ENCODE measurements around the gene PCID2. TPM values are rescaled to one million over a fixed set of nuclear protein-coding genes. Genes with fewer than 3 reads are reported as not detected.

PCID2 gene
- total and polyA plus RNA-seq, 2 of the 13 experiments (the other 11 are each of a cell fraction or from before 2014, with no cell fraction given), result 65.0 to 111 TPM

GRCh38 chr13:113149711-113150549, 58.5 kb downstream of the PCID2 start:
- BruUV-seq (replicated peaks), result no TSS peak
- peak overlapping the region; percentile 92 for H3K27ac ChIP-seq (ENCODE audit: extremely low read length, insufficient read depth, low read length)
- peak overlapping the region in 1 of 3 experiments; percentile 57; a peak in 2 of 6 replicates for H3K4me3 ChIP-seq (replicated peaks in 1 of 3; ENCODE audit: insufficient read depth in 1 of 3, low read depth in 2 of 3, low read length in 3 of 3)
- H3K4me1 ChIP-seq (ENCODE audit: insufficient read depth, low read length), result peaks cover 56% of the 10 kb centered on the region
- DNase-seq (ENCODE audit: low spot score), result peak; percentile 91
- H3K9ac ChIP-seq (ENCODE audit: insufficient read depth, low read depth, low read length), result peak overlapping the region; percentile 60
- intact Hi-C loops (cut with micrococcal nuclease; ENCODE audit: unreplicated experiment) (loop anchor here (1.0 to 5.0 kb wide), 3 partner anchors 11 to 458 kb away; partner anchors contain the start of gene ATP11A), in situ Hi-C loops (cut with HindIII; ENCODE audit: extremely low pct_ligation_motif_present, low pct_unique_long_range_greater_than_20kb) (no loop called here)
- ChIA-PET POLR2A (interaction anchor here (0.7 to 3.7 kb wide), 14 partner anchors 9 to 231 kb away, joined by 3 to 33 read pairs (median 6); partner anchors contain the start of genes CUL4A, F10, F7 and PCID2), CTCF (ENCODE audit: low intra/inter-chr PET ratio, low total read pairs) (no interaction called here)
- peak; percentile 41 for ATAC-seq
- 22% methylated on average over 12 of the region's 26 CpGs for WGBS (ENCODE audit: low lambda C conversion rate)
- H3K27me3 ChIP-seq (ENCODE audit: control insufficient read depth in 1 of 2, insufficient read depth in 2 of 2, low read length in 2 of 2), result no peaks in the 10 kb centered on the region
- peaks cover 32% of the 10 kb centered on the region for H3K79me2 ChIP-seq (ENCODE audit: insufficient read depth, low read length)
- peak overlapping the region; percentile 88 for H3K4me2 ChIP-seq (ENCODE audit: low read depth, low read length)
- H3K36me3 ChIP-seq (replicated peaks in 1 of 2; ENCODE audit: control insufficient read depth in 1 of 2, insufficient read depth in 2 of 2, low read length in 2 of 2), result peaks cover 6 to 20% of the 10 kb centered on the region in 2 experiments; a peak in 3 of 5 replicates
- no peak overlapping the region for H2AFZ ChIP-seq (ENCODE audit: low read length)
- no peaks in the 10 kb centered on the region for H4K20me1 ChIP-seq (ENCODE audit: insufficient read depth, low read length)
- FAIRE-seq, result peak; percentile 97
- H3K9me3 ChIP-seq (ENCODE audit: low read length), result no peaks in the 10 kb centered on the region
- no peak for TF ChIP-seq ZNF879 (CRISPR knock-in tag; IDR thresholded peaks at IDR 0.05)
- no peak for TF ChIP-seq ZNF780A (CRISPR knock-in tag; IDR thresholded peaks at IDR 0.05)
- no peak for TF ChIP-seq GPBP1L1 (CRISPR knock-in tag; IDR thresholded peaks at IDR 0.05)
- TF ChIP-seq ZBTB8A (CRISPR knock-in tag; IDR thresholded peaks at IDR 0.05; ENCODE audit: borderline replicate concordance, low read depth), result no peak
- TF ChIP-seq ZNF296 (CRISPR knock-in tag; conservative IDR thresholded peaks at IDR 0.05), result no peak
- TF ChIP-seq, protein P1, sequence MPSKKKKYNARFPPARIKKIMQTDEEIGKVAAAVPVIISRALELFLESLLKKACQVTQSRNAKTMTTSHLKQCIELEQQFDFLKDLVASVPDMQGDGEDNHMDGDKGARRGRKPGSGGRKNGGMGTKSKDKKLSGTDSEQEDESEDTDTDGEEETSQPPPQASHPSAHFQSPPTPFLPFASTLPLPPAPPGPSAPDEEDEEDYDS (CRISPR knock-in tag; IDR thresholded peaks at IDR 0.05), result peak; percentile 47; the same call in 1 of the 2 replicates
- no peak for TF ChIP-seq ZNF10 (CRISPR knock-in tag; IDR thresholded peaks at IDR 0.05; ENCODE audit: borderline replicate concordance, low read depth)
- TF ChIP-seq GLI4 (CRISPR knock-in tag; IDR thresholded peaks at IDR 0.05; ENCODE audit: borderline replicate concordance), result no peak
- TF ChIP-seq, protein P2, sequence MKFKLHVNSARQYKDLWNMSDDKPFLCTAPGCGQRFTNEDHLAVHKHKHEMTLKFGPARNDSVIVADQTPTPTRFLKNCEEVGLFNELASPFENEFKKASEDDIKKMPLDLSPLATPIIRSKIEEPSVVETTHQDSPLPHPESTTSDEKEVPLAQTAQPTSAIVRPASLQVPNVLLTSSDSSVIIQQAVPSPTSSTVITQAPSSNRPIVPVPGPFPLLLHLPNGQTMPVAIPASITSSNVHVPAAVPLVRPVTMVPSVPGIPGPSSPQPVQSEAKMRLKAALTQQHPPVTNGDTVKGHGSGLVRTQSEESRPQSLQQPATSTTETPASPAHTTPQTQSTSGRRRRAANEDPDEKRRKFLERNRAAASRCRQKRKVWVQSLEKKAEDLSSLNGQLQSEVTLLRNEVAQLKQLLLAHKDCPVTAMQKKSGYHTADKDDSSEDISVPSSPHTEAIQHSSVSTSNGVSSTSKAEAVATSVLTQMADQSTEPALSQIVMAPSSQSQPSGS (CRISPR knock-in tag; IDR thresholded peaks at IDR 0.05), result peak; percentile 40; the same call in 1 of the 2 replicates
- no peak for TF ChIP-seq ZFAT (CRISPR knock-in tag; conservative IDR thresholded peaks at IDR 0.05)
- no peak for TF ChIP-seq ZNF615 (CRISPR knock-in tag; IDR thresholded peaks at IDR 0.05; ENCODE audit: borderline replicate concordance)
- TF ChIP-seq NCOA2 (CRISPR knock-in tag; IDR thresholded peaks at IDR 0.05), result peak; percentile 77
- TF ChIP-seq TBX2 (CRISPR knock-in tag; IDR thresholded peaks at IDR 0.05; ENCODE audit: borderline replicate concordance), result peak; percentile 85
- no peak for TF ChIP-seq ZNF180 (CRISPR knock-in tag; IDR thresholded peaks at IDR 0.05; ENCODE audit: borderline replicate concordance, low read depth)
- peak; percentile 51 for TF ChIP-seq RCOR2 (CRISPR knock-in tag; IDR thresholded peaks at IDR 0.05)
- peak; percentile 79 for TF ChIP-seq BCL6 (CRISPR knock-in tag; IDR thresholded peaks at IDR 0.05)
- no peak; the same call in 1 of the 2 replicates for TF ChIP-seq TOPORS (CRISPR knock-in tag; IDR thresholded peaks at IDR 0.05)
- 0 out of 2 replicates have a peak, but pooled peaks have one; percentile 52 for TF ChIP-seq CCDC6 (CRISPR knock-in tag; IDR thresholded peaks at IDR 0.05)
- TF ChIP-seq MEIS1 (CRISPR knock-in tag; IDR thresholded peaks at IDR 0.05; ENCODE audit: borderline replicate concordance), result peak; percentile 34; the same call in 1 of the 2 replicates
- TF ChIP-seq HES4 (CRISPR knock-in tag; IDR thresholded peaks at IDR 0.05; ENCODE audit: borderline replicate concordance), result no peak
- TF ChIP-seq DNMT3B (CRISPR knock-in tag; conservative IDR thresholded peaks at IDR 0.05), result no peak
- no peak for TF ChIP-seq RBAK (CRISPR knock-in tag; IDR thresholded peaks at IDR 0.05)

Measured in HepG2 (cell line).